ENCODE measurements around the gene RALB. TPM values are rescaled to one million over a fixed set of nuclear protein-coding genes. Genes with fewer than 3 reads are reported as not detected.

The RALB gene
- total RNA-seq, 2 donors from 2014 or later: 21.9 to 50.2 TPM

GRCh38 chr2:120227111-120227991, 25.3 kb upstream of the RALB start:
- no peak for TF ChIP-seq CTCF (IDR thresholded peaks at IDR 0.05)
- H3K9me3 ChIP-seq: no peaks in the 10 kb centered on the region

GRCh38 chr2:120228503-120228902, 24.1 kb upstream of the RALB start:
- Histone ChIP-seq H3K36me3 (no peaks in the 10 kb centered on the region), H3K27ac (no peak overlapping the region), H3K27me3 (replicated peaks; ENCODE audit: insufficient read depth) (no peaks in the 10 kb centered on the region), H3K4me1 (ENCODE audit: control insufficient read depth in 1 of 2, low read depth in 2 of 2) (peaks cover 4 to 13% of the 10 kb centered on the region in 2 donors), H3K9me3 (no peaks in the 10 kb centered on the region), H3K4me3 (no peak overlapping the region)
- ATAC-seq (ENCODE audit: insufficient number of reproducible peaks, low FRiP score, low read depth) (no peak), DNase-seq (ENCODE audit: low spot score) (no peak)
- no peak for TF ChIP-seq CTCF (IDR thresholded peaks at IDR 0.05)

More at GRCh38 chr2:120227111-120227991, 25.3 kb upstream of the RALB start:
- H3K36me3 ChIP-seq: no peaks in the 10 kb centered on the region
- ATAC-seq (ENCODE audit: insufficient number of reproducible peaks, low FRiP score, low read depth) (no peak), DNase-seq (ENCODE audit: low spot score) (no peak)
- H3K4me1 ChIP-seq (ENCODE audit: control insufficient read depth in 1 of 2, low read depth in 2 of 2): peaks cover 8 to 15% of the 10 kb centered on the region in 2 donors
- H3K27me3 ChIP-seq (replicated peaks; ENCODE audit: insufficient read depth): no peaks in the 10 kb centered on the region
- no peak overlapping the region for H3K27ac ChIP-seq
- no peak overlapping the region for H3K4me3 ChIP-seq

- Histone ChIP-seq H3K27me3 (replicated peaks; ENCODE audit: insufficient read depth) (no peaks in the 10 kb centered on the region), H3K9me3 (no peaks in the 10 kb centered on the region), H3K36me3 (no peaks in the 10 kb centered on the region), H3K27ac (no peak overlapping the region), H3K4me3 (no peak overlapping the region), H3K4me1 (ENCODE audit: control insufficient read depth in 1 of 2, low read depth in 2 of 2) (peaks cover 0 to 6% of the 10 kb centered on the region in 2 donors)
- DNase-seq (ENCODE audit: low spot score) (no peak), ATAC-seq (ENCODE audit: insufficient number of reproducible peaks, low FRiP score, low read depth) (no peak)
- TF ChIP-seq CTCF (IDR thresholded peaks at IDR 0.05): no peak
Measured at GRCh38 chr2:120229341-120229740, 23.3 kb upstream of the RALB start.

- H3K4me3 ChIP-seq: no peak overlapping the region
- H3K4me1 ChIP-seq (ENCODE audit: control insufficient read depth in 1 of 2, low read depth in 2 of 2): peaks cover 0 to 4% of the 10 kb centered on the region in 2 donors
- ATAC-seq (ENCODE audit: insufficient number of reproducible peaks, low FRiP score, low read depth) (no peak), DNase-seq (ENCODE audit: low spot score) (no peak)
- no peak for TF ChIP-seq CTCF (IDR thresholded peaks at IDR 0.05)
- H3K9me3 ChIP-seq: no peaks in the 10 kb centered on the region
- no peaks in the 10 kb centered on the region for H3K36me3 ChIP-seq
- no peaks in the 10 kb centered on the region for H3K27me3 ChIP-seq (replicated peaks; ENCODE audit: insufficient read depth)
- H3K27ac ChIP-seq: no peak overlapping the region
Measured at GRCh38 chr2:120230515-120231471, 21.9 kb upstream of the RALB start.

GRCh38 chr2:120231564-120231973, 21.1 kb upstream of the RALB start:
- H3K9me3 ChIP-seq: no peaks in the 10 kb centered on the region
- no peak for TF ChIP-seq CTCF (IDR thresholded peaks at IDR 0.05)
- no peak overlapping the region for H3K27ac ChIP-seq
- no peak for ATAC-seq (ENCODE audit: insufficient number of reproducible peaks, low FRiP score, low read depth)
- H3K27me3 ChIP-seq (replicated peaks; ENCODE audit: insufficient read depth): no peaks in the 10 kb centered on the region
- DNase-seq (ENCODE audit: low spot score): no peak
- peaks cover 0 to 4% of the 10 kb centered on the region in 2 donors for H3K4me1 ChIP-seq (ENCODE audit: control insufficient read depth in 1 of 2, low read depth in 2 of 2)
- H3K4me3 ChIP-seq: peak overlapping the region; percentile 67
- H3K36me3 ChIP-seq: no peaks in the 10 kb centered on the region
